HepG2 (cell line): ENCODE measurements around the gene TRIM54. TPM values are rescaled to one million over a fixed set of nuclear protein-coding genes. Genes with fewer than 3 reads are reported as not detected.

Source experiments
- ARNT ChIP-seq: fragments of 450-650 bp; IDR thresholded peaks from 2 replicates; pipeline ENCODE4 v1.6.1; 2017
- CTCF ChIP-seq: sonication (generic); formaldehyde crosslinking; IDR thresholded peaks from 2 replicates; pipeline ENCODE4 v1.5.0; 2020; ENCODE audit warnings: mild to moderate bottlenecking, missing genetic modification reagents, moderate library complexity
- GPBP1L1 ChIP-seq: sonication (generic); formaldehyde crosslinking; IDR thresholded peaks from 2 replicates; pipeline ENCODE4 v1.5.0; 2020; ENCODE audit warnings: mild to moderate bottlenecking, missing genetic modification reagents
- HNF4A ChIP-seq: sonication (generic); formaldehyde crosslinking; IDR thresholded peaks from 2 replicates; pipeline ENCODE4 v1.4.0; 2020; ENCODE audit warnings: missing genetic modification reagents
- IRF1 ChIP-seq: sonication (generic); formaldehyde crosslinking; IDR thresholded peaks from 2 replicates; pipeline ENCODE4 v1.4.0; 2020; ENCODE audit warnings: low read depth, mild to moderate bottlenecking, missing genetic modification reagents
- SP140L ChIP-seq: sonication (generic); formaldehyde crosslinking; IDR thresholded peaks from 2 replicates; pipeline ENCODE4 v1.4.0; 2020; ENCODE audit warnings: missing genetic modification reagents, borderline replicate concordance
- ZBTB33 ChIP-seq: sonication (generic); formaldehyde crosslinking; IDR thresholded peaks from 2 replicates; pipeline ENCODE4 v1.4.0; 2020; ENCODE audit warnings: missing genetic modification reagents
- ZFY ChIP-seq: sonication (generic); formaldehyde crosslinking; IDR thresholded peaks from 2 replicates; pipeline ENCODE4 v1.4.0; 2020; ENCODE audit warnings: missing genetic modification reagents
- ZNF543 ChIP-seq: sonication (generic); formaldehyde crosslinking; IDR thresholded peaks from 2 replicates; pipeline ENCODE4 v1.4.0; 2020; ENCODE audit warnings: mild to moderate bottlenecking, missing genetic modification reagents
- polyA plus RNA-seq, 8 experiments: library from polyadenylated mRNA; depleted of rRNA in 3 of 8; stranded (reverse) in 7 of 8; unstranded in 1 of 8; fragments of >200 nt; fragmentation: Illumina TruSeq in 4 of 8; extraction: Trizol in 4 of 8; gene quantifications; 2 replicates each; pipeline versions ENCODE4 v1.2.1 to v1.2.3, GENCODE V29; 2011 to 2016; ENCODE audit warnings: low read depth in 4 of 8, missing spikeins in 1 of 8, mixed read lengths in 1 of 8; ENCODE audit not compliant: insufficient read depth in 1 of 8
- total RNA-seq, 5 experiments: library from RNA; depleted of rRNA; stranded (reverse); fragments of >200 nt; fragmentation: Illumina TruSeq; extraction: Trizol; gene quantifications; 2 replicates each; pipeline ENCODE4 v1.2.3, GENCODE V29; 2016; ENCODE audit warnings: low read depth in 1 of 5

Gene TRIM54
- total and polyA plus RNA-seq, 2 of the 13 experiments (the other 11 are each of a cell fraction or from before 2014, with no cell fraction given) = 0.07 to 0.13 TPM

- TF ChIP-seq IRF1 (CRISPR knock-in tag) (no peak), ZBTB33 (0 out of 2 replicates have a peak, but pooled peaks have one; percentile 35), ARNT (no peak), HNF4A (peak; percentile 68), SP140L (no peak), CTCF (no peak), ZFY (CRISPR knock-in tag) (no peak), GPBP1L1 (no peak), ZNF543 (CRISPR knock-in tag) (no peak)
These were observed 29.9 kb downstream of the TRIM54 start (continued) for GRCh38 chr2:27312152-27312551.
